HFFc6 (cell line): ENCODE measurements around the gene TNFRSF6B. TPM values are rescaled to one million over a fixed set of nuclear protein-coding genes. Genes with fewer than 3 reads are reported as not detected.
A peak's percentile ranks its signal among the peaks of the same experiment; 100 is the strongest.
"Not testable (repeated sequence)": the region's sequence is repeated elsewhere in the genome, so short reads cannot be mapped to it uniquely, and the experiment has no call there.

Source experiments
- DNase-seq: peaks from one replicate; pipeline ENCODE4 v3.0.0-alpha.2; 2018
- H3K27ac Mint-ChIP-seq: 2 replicates; pipeline ENCODE4 v1.8.0; 2020; ENCODE audit warnings: mild to moderate bottlenecking, mixed read lengths
- H3K27me3 Mint-ChIP-seq: 2 replicates; pipeline ENCODE4 v1.8.0; 2021; ENCODE audit warnings: mild to moderate bottlenecking, moderate library complexity, mixed read lengths; ENCODE audit not compliant: insufficient read depth
- H3K36me3 Mint-ChIP-seq: 2 replicates; pipeline ENCODE4 v1.8.0; 2021; ENCODE audit warnings: low read depth, mixed read lengths
- H3K4me1 Mint-ChIP-seq: 2 replicates; pipeline ENCODE4 v1.8.0; 2020; ENCODE audit warnings: low read depth, mixed read lengths
- H3K4me3 Mint-ChIP-seq: 2 replicates; pipeline ENCODE4 v1.8.0; 2020; ENCODE audit warnings: mild to moderate bottlenecking, moderate library complexity, mixed read lengths
- H3K9me3 Mint-ChIP-seq: 2 replicates; pipeline ENCODE4 v1.8.0; 2020; ENCODE audit warnings: mild to moderate bottlenecking, mixed read lengths
- long read RNA-seq: library from polyadenylated mRNA; unstranded; transcript quantifications from one replicate; pipeline ENCODE4 v2.0.0, GENCODE V29; 2019
- total RNA-seq, 6 experiments: library from RNA; stranded (reverse); fragmentation: NEBNext Ultra II Directional; extraction: Animal tissue kit (Norgen Biotek cat#: 25700); gene quantifications; 2 replicates in 1 of 6; 3 replicates in 5 of 6; pipeline ENCODE4 v1.2.3, GENCODE V29; 2021
- TF ChIP-seq, protein P1 (sequence below): fragments of 200-600 bp; sonication (generic); IDR thresholded peaks from 2 replicates; pipeline ENCODE4 v1.5.0; 2021; ENCODE audit warnings: antibody characterized with exemption, mild to moderate bottlenecking

TNFRSF6B gene
- 1 to 10 TPM in 3 of 6 experiments, under 1 TPM in 3; 0.33 to 1.8 (median 1.1) TPM for total RNA-seq
- long read RNA-seq, result 0 reads

DNA sequence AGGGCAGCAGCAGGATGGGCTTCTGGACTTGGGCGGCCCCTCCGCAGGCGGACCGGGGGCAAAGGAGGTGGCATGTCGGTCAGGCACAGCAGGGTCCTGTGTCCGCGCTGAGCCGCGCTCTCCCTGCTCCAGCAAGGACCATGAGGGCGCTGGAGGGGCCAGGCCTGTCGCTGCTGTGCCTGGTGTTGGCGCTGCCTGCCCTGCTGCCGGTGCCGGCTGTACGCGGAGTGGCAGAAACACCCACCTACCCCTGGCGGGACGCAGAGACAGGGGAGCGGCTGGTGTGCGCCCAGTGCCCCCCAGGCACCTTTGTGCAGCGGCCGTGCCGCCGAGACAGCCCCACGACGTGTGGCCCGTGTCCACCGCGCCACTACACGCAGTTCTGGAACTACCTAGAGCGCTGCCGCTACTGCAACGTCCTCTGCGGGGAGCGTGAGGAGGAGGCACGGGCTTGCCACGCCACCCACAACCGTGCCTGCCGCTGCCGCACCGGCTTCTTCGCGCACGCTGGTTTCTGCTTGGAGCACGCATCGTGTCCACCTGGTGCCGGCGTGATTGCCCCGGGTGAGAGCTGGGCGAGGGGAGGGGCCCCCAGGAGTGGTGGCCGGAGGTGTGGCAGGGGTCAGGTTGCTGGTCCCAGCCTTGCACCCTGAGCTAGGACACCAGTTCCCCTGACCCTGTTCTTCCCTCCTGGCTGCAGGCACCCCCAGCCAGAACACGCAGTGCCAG, at the start of gene TNFRSF6B:
TNFRSF6B (plus strand) TSS at position 25 of the 729 bp plus-strand sequence; CDS start at position 141, 116 bp downstream.
- DNase-seq, result no peak
- Mint-ChIP-seq H3K4me1 (peaks cover 10% of the 10 kb centered on the region; the same call in 1 of the 2 replicates), H3K27ac (peak within 1 kb of the TSS; percentile 38; the same call in 1 of the 2 replicates), H3K36me3 (no peaks in the 10 kb centered on the region; the same call in 1 of the 2 replicates), H3K27me3 (peaks cover 44% of the 10 kb centered on the region), H3K4me3 (no peak within 1 kb of the TSS), H3K9me3 (no peaks in the 10 kb centered on the region)
- TF ChIP-seq, protein P1, sequence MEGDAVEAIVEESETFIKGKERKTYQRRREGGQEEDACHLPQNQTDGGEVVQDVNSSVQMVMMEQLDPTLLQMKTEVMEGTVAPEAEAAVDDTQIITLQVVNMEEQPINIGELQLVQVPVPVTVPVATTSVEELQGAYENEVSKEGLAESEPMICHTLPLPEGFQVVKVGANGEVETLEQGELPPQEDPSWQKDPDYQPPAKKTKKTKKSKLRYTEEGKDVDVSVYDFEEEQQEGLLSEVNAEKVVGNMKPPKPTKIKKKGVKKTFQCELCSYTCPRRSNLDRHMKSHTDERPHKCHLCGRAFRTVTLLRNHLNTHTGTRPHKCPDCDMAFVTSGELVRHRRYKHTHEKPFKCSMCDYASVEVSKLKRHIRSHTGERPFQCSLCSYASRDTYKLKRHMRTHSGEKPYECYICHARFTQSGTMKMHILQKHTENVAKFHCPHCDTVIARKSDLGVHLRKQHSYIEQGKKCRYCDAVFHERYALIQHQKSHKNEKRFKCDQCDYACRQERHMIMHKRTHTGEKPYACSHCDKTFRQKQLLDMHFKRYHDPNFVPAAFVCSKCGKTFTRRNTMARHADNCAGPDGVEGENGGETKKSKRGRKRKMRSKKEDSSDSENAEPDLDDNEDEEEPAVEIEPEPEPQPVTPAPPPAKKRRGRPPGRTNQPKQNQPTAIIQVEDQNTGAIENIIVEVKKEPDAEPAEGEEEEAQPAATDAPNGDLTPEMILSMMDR, result no peak; the same call in 1 of the 2 replicates

DNA sequence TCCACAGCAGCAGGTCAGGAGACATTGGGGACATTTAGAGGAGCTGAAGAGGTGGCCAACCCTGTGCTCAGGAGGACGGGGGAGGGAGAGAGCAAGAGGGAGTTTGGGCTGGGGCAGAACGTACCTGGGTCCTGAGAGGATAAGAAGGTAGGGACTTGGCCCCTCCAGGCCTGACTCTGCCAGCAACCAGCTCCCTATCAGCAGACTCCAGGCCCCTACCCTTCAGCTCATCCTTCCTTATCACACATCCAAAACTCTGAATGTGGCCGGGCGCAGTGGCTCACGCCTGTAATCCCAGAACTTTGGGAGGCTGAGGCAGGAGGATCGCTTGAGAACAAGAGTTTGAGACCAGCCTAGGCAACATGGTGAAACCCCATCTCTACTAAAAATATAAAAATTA, 48.3 kb upstream of the TNFRSF6B start:
- Mint-ChIP-seq H3K36me3 (no peaks in the 10 kb centered on the region), H3K27ac (no peak overlapping the region), H3K4me3 (no peak overlapping the region), H3K27me3 (peaks cover 9% of the 10 kb centered on the region), H3K4me1 (peaks cover 5% of the 10 kb centered on the region), H3K9me3 (no peaks in the 10 kb centered on the region)
- DNase-seq, result no peak
- TF ChIP-seq, protein P1, result no peak

DNA sequence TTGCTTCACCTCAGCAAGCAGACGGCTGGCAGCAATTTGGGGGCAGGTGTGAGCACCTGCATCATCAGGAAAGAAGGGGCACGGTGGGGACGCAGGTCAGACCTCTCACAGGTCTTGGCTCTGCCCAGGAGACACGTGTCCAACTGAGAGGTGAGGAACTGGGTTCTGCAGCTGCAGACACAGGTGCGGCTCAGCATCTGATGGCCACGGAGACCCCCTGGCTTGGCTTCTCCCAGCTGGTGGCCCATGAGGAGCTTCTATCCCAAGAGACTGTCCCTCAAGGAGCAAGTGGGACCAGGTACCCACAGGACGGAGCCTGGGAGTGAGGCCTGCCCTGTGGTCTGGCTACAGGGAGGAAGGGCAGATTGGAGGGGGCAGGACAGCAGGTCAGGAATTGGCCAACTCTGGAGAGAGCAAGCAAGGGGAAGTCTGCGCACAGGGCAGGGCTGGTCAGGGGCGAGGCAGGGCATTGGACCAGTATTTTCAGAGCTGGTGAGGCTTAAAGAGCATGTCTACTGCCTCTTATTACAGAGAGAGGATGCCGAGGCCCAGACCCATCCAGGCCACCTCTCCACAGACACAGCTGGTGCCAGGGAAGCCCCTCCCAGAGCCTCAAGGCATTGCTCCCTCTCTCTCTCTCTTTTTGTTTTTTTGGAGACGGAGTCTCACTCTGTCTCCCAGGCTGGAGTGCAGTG, 47.4 kb upstream of the TNFRSF6B start:
- no peaks in the 10 kb centered on the region for H3K36me3 Mint-ChIP-seq
- H3K4me3 Mint-ChIP-seq, result no peak overlapping the region
- no peak overlapping the region for H3K27ac Mint-ChIP-seq
- TF ChIP-seq, protein P1, result no peak
- H3K9me3 Mint-ChIP-seq, result no peaks in the 10 kb centered on the region
- peaks cover 5% of the 10 kb centered on the region for H3K4me1 Mint-ChIP-seq
- H3K27me3 Mint-ChIP-seq, result peaks cover 4% of the 10 kb centered on the region
- no peak for DNase-seq

- not testable (repeated sequence) for H3K36me3 Mint-ChIP-seq, H3K4me3 Mint-ChIP-seq, H3K4me1 Mint-ChIP-seq, H3K27ac Mint-ChIP-seq, H3K9me3 Mint-ChIP-seq, DNase-seq
- peaks cover 11% of the 10 kb centered on the region for H3K27me3 Mint-ChIP-seq
Observed at GRCh38 chr20:63650486-63650885, 46.0 kb upstream of the TNFRSF6B start.

- no peak overlapping the region for H3K27ac Mint-ChIP-seq
- no peaks in the 10 kb centered on the region for H3K36me3 Mint-ChIP-seq
- TF ChIP-seq, protein P1, result no peak
- peak overlapping the region; percentile 65; the same call in 1 of the 2 replicates for H3K4me3 Mint-ChIP-seq
- DNase-seq, result no peak
- H3K4me1 Mint-ChIP-seq, result peaks cover 5% of the 10 kb centered on the region
- no peaks in the 10 kb centered on the region for H3K9me3 Mint-ChIP-seq
- peaks cover 11% of the 10 kb centered on the region for H3K27me3 Mint-ChIP-seq
Observed at GRCh38 chr20:63651942-63652191, 44.6 kb upstream of the TNFRSF6B start.
